Kidney (tissue), 14 donors: ENCODE measurements around the gene NBL1. TPM values are rescaled to one million over a fixed set of nuclear protein-coding genes. Genes with fewer than 3 reads are reported as not detected.

ENCODE experiments used
- DNase-seq, 5 donors: peaks; one replicate each; pipeline ENCODE4 v3.0.0-alpha.2; 2013 to 2020
- FAIRE-seq: peaks from 2 replicates; lab custom pipeline; 2012; peaks lifted over from hg19 to GRCh38; lab: Jason Lieb, UNC
- H3K27ac ChIP-seq, 2 donors: one replicate each; pipeline ENCODE4 v1.7.0; 2013; ENCODE audit warnings: low read depth in 2 of 2, low read length in 2 of 2, inconsistent platforms in 1 of 2
- H3K27me3 ChIP-seq: one replicate; pipeline ENCODE4 v1.7.1; 2013; ENCODE audit warnings: low read length, inconsistent platforms; ENCODE audit not compliant: control insufficient read depth, insufficient read depth
- H3K36me3 ChIP-seq, 3 donors: one replicate each; pipeline versions ENCODE4 v1.7.0 to v1.7.1; 2013; ENCODE audit warnings: low read length in 3 of 3, control low read depth in 1 of 3, inconsistent platforms in 1 of 3; ENCODE audit not compliant: insufficient read depth in 3 of 3, control insufficient read depth in 2 of 3
- H3K4me1 ChIP-seq, 3 donors: one replicate each; pipeline versions ENCODE4 v1.7.0 to v1.7.1; 2013; ENCODE audit warnings: low read length in 3 of 3, inconsistent platforms in 1 of 3, low read depth in 1 of 3; ENCODE audit not compliant: control insufficient read depth in 2 of 3, insufficient read depth in 2 of 3
- H3K4me3 ChIP-seq, 3 donors: one replicate each; pipeline versions ENCODE4 v1.7.0 to v1.8.1; 2013; ENCODE audit warnings: low read length in 3 of 3, control low read depth in 1 of 3, inconsistent platforms in 1 of 3
- H3K9ac ChIP-seq, 3 donors: one replicate each; pipeline versions ENCODE4 v1.7.0 to v1.7.1; 2013; ENCODE audit warnings: low read length in 3 of 3, control low read depth in 1 of 3, inconsistent platforms in 1 of 3
- H3K9me3 ChIP-seq, 3 donors: one replicate each; pipeline versions ENCODE4 v1.7.0 to v1.7.1; 2013; ENCODE audit warnings: low read length in 3 of 3, control low read depth in 1 of 3, inconsistent platforms in 1 of 3; ENCODE audit not compliant: control insufficient read depth in 2 of 3, insufficient read depth in 1 of 3
- CTCF ChIP-seq: IDR thresholded peaks from 3 replicates; pipeline ENCODE4 v1.5.1; 2012; ENCODE audit warnings: mild to moderate bottlenecking, moderate library complexity, borderline replicate concordance; ENCODE audit not compliant: insufficient read depth; ENCODE audit errors: extremely low read depth
- intact Hi-C: fragments of 100-400 bp; cut with DNase I; formaldehyde crosslinking; loops from one replicate; pipeline ENCODE4 v1.11.1; 2022
- polyA plus RNA-seq: library from polyadenylated mRNA; stranded (reverse); fragments of 350-450 nt; fragmentation: Illumina TruSeq; extraction: RNeasy Lipid Tissue Mini Kit (QIAGEN cat#74804); gene quantifications from one replicate; pipeline ENCODE4 v1.2.3, GENCODE V29; 2014; ENCODE audit warnings: low read depth, low replicate concordance; ENCODE audit not compliant: insufficient read depth
- total RNA-seq: library from RNA; stranded (reverse); fragmentation: NEBNext Ultra II Directional; extraction: Animal tissue kit (Norgen Biotek cat#: 25700); gene quantifications from one replicate; pipeline ENCODE4 v1.2.1, GENCODE V29; 2021
- donor health status: control.
- donor health status: control.
- donor health status: control.
- donor health status: control.
- donor health status: control.
- donor health status: DM: yes; HTN: yes; CAD: no.
- donor health status: Normal renal cell carcinoma (clear cell type).

Gene NBL1
- total and polyA plus RNA-seq, 2 donors from 2014 or later = 47.4 to 141 TPM

- intact Hi-C loops = no loop called here
- Histone ChIP-seq H3K9ac (no peak overlapping the region), H3K27ac (no peak overlapping the region), H3K27me3 (no peaks in the 10 kb centered on the region), H3K4me3 (no peak overlapping the region), H3K36me3 (peaks cover 0 to 6% (median 0%) of the 10 kb centered on the region in 3 donors), H3K4me1 (peaks cover 3 to 42% (median 16%) of the 10 kb centered on the region in 3 donors), H3K9me3 (no peaks in the 10 kb centered on the region)
- FAIRE-seq (no peak), DNase-seq (no peak)
- TF ChIP-seq CTCF = no peak
Measured at GRCh38 chr1:19617376-19617775, 26.7 kb upstream of the NBL1 start.

GRCh38 chr1:19618428-19618827 lies 25.7 kb upstream of the NBL1 start:
- FAIRE-seq = no peak
- no peaks in the 10 kb centered on the region for H3K27me3 ChIP-seq
- H3K4me1 ChIP-seq = peaks cover 3 to 46% (median 16%) of the 10 kb centered on the region in 3 donors
- DNase-seq = no peak
- no peak overlapping the region for H3K9ac ChIP-seq
- H3K27ac ChIP-seq = peak overlapping the region in 1 of 2 donors; percentile 32
- TF ChIP-seq CTCF = no peak
- H3K4me3 ChIP-seq = no peak overlapping the region
- H3K36me3 ChIP-seq = peaks cover 0 to 6% (median 0%) of the 10 kb centered on the region in 3 donors
- intact Hi-C loops = no loop called here
- no peaks in the 10 kb centered on the region for H3K9me3 ChIP-seq

- peak overlapping the region in 1 of 2 donors; percentile 54 for H3K27ac ChIP-seq
- peak in 2 of 5 donors; percentile 29 to 35 for DNase-seq
- no peaks in the 10 kb centered on the region for H3K27me3 ChIP-seq
- no peak overlapping the region for H3K4me3 ChIP-seq
- intact Hi-C loops = no loop called here
- peaks cover 3 to 48% (median 15%) of the 10 kb centered on the region in 3 donors for H3K4me1 ChIP-seq
- peaks cover 0 to 6% (median 0%) of the 10 kb centered on the region in 3 donors for H3K36me3 ChIP-seq
- no peak overlapping the region for H3K9ac ChIP-seq
- TF ChIP-seq CTCF = no peak
- no peak for FAIRE-seq
- H3K9me3 ChIP-seq = no peaks in the 10 kb centered on the region
Measured at GRCh38 chr1:19619697-19620384, 24.3 kb upstream of the NBL1 start.
